HG03457 (cell line): Measurements from ENCODE around the gene NTRK2.

Experiments used
- ATAC-seq: cut with Tn5 transposase; IDR thresholded peaks from one replicate; pipeline ENCODE4 v1.9.1; 2021; ENCODE audit warnings: moderate number of reproducible peaks; ENCODE audit not compliant: unreplicated experiment

The NTRK2 gene

DNA sequence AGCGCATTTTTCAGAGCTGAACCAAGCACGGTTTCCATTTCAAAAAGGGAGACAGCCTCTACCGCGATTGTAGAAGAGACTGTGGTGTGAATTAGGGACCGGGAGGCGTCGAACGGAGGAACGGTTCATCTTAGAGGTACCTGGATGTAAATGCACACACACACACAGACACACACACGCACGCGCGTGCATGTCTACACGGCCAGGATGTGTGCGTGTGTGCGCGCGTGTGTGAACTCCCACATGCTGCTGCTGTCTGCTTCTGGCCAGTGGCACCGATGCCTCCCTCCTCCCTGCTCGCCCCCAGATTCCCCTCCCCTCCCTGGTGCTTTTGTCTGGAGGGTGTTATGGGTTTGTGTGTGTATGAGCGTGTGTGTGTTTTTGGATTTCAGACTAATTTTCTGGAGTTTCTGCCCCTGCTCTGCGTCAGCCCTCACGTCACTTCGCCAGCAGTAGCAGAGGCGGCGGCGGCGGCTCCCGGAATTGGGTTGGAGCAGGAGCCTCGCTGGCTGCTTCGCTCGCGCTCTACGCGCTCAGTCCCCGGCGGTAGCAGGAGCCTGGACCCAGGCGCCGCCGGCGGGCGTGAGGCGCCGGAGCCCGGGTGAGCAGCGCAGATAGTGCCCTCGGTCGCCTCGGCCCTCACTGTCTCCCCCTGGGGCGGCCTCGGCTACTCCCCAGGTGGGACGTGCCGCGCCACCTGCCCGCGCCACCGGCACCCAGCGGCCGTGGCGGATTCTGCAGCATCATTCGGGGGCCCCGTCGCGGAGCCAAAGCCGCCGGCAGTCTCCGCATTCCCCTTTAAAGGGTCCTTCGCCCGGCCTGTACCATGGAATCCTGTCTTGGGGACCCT, at the start of gene NTRK2:
NTRK2 (plus strand) TSS at position 442 of the 850 bp plus-strand sequence. CDS start 1,020 bp downstream, outside the sequence.
- ATAC-seq, result no peak

DNA sequence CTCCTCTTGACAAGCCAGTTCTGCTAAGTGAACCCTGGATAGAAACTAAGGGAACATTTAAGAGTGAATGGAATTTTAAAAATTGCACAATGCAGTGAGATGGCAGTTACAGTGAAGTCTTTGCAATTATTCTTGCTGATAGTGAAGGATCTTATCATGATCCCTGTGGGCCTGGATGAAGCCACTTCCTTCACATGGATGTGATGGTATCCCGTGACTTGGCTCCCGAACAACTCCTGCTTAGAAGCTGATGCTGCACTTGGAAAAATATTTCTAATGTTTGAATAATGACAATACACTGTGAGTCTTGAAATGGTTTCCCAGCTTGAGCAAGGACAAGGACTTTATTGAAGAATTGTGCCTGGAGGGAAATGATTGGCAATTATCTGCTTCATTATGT, 49.2 kb upstream of the NTRK2 start:
- no peak for ATAC-seq

DNA sequence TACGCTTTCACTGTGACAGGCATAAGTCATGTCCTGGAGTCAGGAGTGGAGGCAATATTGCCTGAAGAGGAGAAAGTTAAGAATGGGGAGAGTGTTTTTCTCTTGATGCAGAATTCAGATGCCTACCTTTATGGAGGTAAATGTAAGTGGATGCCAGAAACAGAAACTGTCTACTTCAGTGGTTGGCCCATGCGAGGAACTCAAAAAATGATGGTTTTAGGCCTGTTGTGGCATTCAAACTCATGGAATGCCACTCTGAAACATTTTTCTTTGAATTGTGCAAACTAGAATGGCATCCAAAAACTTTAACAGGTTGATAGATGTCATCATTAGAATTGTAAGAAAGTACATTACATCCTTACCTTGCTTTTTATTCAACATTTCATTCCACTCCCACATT, 47.7 kb upstream of the NTRK2 start:
- no peak for ATAC-seq

DNA sequence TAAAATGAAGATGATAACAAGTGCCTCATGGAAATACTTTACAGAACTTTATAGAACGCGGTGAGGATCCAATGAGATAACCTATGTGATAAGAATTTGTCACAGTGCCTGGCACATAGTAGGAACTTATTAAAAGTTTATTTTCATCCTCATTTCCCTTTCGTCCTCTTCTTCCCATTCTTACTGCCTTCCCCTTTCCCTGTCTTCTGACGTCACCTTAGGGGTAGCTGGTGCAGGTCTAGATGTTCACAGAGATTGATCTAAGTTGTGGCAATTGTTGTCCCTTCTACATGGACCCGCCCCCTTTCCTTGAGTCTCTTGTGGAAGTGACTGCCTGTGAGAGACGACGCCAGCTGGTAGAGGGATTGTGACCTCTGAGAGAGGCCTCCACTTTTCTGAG, 46.5 kb upstream of the NTRK2 start:
- no peak for ATAC-seq

DNA sequence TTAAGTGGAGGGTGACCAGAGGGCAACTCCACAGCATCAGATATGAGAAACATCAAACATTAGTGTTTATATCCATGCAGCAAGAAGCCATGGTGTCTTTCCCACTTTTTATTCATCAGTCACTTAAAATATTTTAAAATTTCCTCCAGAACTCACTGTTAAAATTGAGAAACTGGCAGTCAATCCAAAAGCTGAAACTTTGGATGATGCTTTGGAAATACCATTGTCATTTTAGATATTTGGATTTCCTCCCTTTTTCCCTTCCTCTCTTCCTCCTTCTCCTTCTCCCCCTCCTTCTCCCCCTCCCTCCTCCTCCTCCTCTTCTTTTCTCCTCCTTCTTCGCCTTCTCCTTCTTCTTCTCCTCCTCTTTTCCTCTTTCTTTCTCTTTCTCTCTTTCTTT, 33.1 kb upstream of the NTRK2 start:
- no peak for ATAC-seq

DNA sequence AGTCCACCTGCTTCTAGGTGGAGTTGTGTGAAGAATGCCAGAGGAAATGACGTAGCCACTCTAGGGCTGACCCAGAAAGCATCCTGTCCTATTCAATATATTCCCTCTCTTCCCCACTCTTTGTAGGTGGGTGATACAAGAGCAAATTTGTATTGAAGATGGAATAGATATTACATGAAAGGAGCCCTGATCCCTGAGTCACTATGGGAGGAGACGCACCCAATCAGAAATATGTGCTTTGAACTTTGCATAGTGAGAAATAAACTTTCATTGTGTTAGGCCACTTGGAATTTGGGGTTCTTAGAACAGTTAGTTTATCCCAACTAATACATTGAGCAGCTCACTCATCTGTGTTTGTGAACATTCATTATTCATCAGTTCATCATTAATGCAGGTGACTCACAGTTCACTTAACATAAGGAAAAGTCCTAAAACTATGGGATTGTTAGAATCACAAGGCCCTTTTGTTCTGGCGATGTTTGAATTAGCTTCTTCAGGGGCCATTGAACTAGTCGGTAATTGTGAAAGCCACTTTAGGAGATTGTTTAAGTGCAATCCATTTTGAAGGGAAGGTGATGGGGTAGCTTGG, 26.9 kb upstream of the NTRK2 start:
- no peak for ATAC-seq

DNA sequence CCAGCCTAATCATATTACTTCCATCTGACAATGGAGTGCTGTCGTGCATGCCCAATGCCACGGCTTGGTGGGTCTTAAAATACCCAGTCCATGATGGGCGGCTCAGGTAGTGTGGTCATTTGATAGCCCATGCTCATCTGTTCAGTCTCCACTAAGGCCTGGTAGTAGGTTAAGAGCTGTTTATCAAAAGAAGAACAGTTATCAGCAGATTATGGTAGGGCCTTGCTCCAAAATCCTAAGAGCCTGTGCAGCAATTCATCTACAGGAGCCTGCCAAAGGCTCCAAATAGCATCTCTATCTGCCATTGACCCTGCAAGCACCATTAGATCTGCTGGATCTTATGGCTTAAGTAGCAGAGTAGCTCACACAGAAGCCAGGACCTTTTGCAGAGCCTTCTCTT, 21.8 kb upstream of the NTRK2 start:
- ATAC-seq, result no peak

DNA sequence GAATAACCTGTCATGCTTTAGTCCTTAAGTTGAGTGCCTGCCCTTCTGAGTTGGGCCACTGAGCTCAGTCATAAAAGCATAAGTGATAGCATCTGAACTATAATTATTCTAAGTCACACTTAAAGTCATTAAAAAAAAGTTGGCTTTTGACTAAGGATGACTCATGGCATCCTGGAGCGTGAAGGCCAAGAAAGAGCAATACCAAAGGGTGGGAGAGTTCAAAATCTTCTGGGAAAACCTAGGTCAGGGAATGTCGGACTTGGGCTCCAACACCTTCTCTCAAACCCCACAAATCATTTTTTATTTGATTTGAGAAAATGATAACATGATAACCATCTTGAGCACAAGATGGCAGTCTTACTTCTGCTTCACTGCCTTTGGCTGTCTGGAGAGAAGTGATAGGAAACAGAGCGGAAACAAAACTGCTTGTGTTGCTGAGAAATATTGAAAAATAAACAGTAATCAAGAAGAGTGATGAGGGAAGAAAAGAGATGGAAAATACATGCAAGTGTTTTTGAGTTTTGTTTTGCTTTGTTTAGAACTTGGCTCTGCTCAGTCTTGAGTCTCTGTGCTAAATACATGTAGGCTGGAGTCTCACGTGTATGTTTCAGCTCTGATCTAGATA, 16.9 kb upstream of the NTRK2 start:
- ATAC-seq, result no peak

DNA sequence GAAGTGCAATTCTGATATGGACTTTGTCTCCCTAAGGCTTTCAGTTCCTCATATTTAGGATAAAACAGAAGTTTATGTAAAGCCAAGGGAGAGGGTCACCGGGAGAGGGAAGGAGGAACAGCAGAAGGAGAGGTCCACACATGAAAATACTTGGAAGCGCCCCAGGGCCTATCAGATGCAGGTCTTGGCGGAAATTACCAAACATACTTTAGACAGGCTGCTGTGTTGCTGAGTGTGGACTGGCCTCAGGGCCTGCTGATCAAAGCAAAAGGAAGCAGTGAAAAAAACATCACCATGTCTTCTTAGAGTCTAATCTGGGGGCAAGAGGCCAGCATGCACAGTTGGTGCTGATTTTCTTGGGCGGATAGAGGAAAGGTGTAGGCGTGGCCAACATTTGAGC, 14.1 kb upstream of the NTRK2 start:
- ATAC-seq, result no peak

DNA sequence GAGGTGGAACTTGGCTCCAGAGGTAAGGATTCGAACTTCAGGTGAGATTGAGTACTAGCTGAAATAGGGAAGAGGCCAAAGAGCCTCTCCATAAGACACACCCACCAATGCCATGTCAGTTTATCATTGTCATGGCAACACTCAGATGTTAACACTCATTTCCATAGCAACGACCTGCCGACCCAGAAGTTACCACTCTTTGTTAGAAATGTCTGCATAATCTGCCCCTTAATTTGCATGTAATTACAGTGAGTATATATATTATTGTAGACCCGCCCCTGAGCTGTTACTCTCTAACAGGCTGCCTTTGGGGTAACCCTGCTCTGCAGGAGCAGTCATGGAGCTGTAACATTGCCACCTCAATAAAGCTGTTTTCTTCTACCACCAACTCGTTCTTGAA, 10.2 kb upstream of the NTRK2 start:
- ATAC-seq, result no peak

DNA sequence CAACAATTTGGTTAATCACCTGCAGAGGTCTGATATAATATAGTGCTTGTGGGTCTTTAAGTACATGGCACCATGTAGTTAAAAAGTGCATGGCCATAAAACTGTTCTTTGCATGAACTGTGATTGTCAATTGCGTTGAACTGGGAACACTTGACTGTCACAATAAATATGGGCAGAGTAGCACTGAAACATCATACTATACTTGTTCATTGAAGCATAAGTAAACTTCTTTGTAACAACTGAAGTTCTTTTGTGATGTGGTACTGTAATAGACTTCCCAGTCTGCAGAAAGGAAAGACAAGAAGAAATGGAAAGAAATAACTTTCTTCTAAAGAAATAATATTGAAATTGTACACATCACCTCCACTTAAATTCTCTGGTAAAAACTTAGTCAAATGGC, 9.8 kb upstream of the NTRK2 start:
- ATAC-seq, result no peak

DNA sequence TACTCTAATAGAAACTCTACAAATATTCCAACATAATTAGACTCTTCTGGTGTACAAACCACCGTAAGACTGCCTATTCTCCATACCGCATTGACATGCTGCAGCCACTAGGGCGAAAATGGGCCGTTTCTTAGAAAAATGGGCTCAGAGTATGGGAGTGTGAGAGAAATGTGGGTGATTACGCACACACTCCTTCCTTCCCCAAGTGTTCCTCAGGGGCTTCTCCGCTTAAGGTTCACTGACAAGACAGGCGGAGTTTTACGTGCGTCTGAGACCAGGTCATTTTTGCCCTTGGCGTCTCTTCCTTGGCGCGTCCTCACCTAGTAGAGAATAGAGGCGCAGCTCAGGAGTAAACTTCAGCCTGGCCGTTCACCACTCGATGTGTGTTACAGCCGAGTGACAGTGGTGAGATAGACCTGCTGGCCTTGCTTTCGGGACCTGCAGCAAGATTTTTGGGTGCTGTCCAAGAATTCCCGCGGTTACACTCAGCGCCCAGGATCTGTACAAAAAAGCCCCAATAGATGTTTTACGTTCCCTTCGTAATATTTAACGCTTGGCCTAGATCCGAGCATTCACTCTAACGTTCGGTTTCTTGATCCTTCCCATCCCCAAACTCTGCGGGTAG, 1.8 kb upstream of the NTRK2 start:
- ATAC-seq, result no peak

DNA sequence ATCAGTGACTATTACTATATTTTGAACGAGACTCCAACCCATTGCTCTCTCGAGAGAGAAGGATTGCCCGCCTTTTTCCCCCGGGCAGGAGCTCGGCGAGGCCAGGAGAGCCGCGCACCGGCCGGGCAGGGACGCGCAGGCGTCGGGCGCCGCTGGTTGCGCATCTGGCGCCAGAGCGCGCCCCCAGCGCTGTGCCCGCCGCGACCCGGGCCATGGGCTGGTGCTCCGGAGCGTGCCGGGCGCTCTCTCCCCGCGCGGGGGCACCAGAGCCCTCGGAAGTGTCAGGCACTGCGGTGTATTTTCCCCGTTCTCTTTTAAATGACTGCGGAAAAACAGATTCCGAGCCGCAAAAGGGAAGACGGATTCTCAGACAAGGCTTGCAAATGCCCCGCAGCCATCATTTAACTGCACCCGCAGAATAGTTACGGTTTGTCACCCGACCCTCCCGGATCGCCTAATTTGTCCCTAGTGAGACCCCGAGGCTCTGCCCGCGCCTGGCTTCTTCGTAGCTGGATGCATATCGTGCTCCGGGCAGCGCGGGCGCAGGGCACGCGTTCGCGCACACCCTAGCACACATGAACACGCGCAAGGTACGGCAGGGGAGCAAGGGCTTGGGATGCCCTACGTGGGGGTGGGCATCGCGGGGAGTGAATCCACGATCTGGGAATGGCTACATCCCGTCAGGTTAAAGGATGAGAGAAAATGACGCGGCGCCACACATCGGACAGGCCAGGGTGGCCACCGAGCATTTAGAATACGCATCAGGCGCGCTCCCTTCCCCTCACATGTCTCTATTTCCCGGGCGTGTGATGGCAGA, 1.1 kb upstream of the NTRK2 start:
- peak; percentile 73 for ATAC-seq

DNA sequence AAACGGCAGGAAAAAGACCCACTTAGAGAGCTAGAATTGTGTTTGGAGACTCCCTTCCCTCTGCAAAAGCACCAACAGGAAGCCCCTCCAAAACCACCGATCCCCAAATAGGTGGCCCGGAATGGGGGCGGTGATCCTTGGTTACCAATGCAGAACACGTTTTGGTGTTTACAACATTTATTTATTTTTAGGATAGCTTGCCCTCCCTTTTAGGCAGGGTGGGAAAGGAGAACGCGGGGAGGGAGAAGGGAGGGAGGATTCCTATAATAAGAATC, 579 bp upstream of the NTRK2 start:
- no peak for ATAC-seq

DNA sequence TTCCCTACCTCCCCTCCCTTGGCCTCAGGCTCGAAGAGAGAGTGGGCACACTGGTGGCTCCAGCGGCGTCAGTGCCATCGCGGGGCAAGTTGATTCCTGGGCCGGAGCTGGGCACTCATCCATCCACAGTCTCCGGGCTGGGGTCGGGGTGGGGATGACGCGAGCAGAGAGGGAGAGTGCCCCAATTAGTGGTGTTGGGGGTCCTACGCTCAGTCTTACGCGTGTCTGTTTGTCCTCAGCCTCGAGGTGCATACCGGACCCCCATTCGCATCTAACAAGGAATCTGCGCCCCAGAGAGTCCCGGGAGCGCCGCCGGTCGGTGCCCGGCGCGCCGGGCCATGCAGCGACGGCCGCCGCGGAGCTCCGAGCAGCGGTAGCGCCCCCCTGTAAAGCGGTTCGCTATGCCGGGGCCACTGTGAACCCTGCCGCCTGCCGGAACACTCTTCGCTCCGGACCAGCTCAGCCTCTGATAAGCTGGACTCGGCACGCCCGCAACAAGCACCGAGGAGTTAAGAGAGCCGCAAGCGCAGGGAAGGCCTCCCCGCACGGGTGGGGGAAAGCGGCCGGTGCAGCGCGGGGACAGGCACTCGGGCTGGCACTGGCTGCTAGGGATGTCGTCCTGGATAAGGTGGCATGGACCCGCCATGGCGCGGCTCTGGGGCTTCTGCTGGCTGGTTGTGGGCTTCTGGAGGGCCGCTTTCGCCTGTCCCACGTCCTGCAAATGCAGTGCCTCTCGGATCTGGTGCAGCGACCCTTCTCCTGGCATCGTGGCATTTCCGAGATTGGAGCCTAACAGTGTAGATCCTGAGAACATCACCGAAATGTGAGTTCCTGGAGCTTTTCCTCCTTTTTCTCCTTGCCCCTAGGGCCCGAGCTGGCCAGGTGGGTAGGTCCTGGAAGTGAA, 861 bp downstream of the NTRK2 start:
- ATAC-seq, result no peak

DNA sequence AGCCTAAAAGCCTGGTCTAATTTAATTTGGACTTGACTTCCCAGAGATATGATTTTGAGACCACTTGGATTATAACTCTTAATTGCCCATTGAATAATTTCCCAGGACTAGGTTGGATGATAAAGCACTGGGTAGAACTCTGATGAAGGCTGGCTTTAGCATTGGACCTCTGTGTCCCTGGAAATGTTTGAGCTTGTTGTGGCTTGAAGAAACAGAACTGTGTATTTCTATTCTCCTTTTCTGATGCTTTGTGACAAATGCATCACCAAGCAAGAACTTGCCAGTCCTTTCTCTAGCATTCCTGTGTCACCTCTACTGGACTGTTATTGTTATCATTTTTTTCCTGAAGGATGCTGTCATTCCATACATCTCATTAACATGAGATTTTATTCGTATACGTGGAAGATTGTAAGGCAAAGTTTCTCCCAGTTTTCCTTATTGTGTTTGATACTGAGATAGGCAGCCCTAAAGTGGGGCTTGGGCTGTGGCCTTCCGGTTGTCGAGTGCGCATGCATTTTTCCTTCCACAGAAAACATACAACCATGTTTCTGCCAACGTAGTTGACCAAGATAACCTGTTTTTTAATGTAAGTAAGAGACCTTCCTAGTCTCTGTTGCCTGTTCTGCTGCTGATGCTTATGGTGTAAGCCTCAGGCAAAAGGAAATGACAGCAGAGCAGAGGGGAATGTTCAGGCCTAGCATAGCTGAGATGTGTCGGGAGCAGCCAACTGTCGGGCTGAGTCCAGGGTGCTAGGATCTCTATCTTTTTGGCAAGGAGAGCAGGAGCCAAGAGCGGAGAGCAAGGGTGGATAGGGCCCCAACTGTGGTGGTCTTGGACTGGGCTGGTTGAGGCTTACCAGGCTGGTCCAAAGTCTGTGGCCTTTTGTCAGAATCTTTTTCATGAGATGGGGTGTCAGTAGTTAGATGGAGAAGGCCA, 2.3 kb downstream of the NTRK2 start:
- ATAC-seq, result no peak

DNA sequence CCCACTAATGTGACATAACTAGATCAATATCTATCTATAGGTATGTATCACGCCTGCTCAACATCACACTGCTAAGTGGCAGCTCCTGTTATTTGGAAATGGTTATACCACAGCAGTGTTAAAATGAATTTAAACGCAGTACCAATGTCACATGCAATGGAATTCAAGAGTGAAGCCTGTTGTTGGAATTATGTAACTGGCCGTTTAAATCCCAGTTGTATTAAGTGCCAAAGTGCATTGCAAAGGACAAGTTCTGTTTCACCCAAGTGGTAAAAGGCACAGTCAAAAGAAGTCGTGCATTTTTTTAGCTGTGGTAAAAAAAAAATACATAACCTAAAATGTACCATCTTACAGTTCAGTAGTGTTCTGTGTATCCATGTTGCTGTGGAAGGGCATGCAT, 4.3 kb downstream of the NTRK2 start:
- ATAC-seq, result no peak

DNA sequence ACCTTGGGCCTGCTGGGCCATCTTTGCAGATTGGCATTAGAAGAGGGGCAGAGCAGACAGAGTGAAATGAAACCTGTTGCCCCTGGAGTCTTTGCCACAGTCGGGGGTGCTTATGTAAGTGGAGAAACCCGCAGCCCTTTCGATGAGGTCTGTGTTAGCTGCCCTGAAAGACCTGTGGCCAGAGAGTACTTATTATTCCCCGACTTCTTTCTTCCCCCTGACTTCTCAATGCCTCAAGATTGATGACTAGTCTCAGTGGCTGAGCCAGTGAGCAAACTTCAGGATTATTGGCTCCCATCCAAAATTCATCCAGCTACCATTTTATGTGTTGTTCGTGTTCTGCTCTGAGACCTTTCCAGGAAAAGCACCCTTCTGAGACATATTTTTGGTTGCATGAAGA, 7.6 kb downstream of the NTRK2 start:
- ATAC-seq, result no peak

DNA sequence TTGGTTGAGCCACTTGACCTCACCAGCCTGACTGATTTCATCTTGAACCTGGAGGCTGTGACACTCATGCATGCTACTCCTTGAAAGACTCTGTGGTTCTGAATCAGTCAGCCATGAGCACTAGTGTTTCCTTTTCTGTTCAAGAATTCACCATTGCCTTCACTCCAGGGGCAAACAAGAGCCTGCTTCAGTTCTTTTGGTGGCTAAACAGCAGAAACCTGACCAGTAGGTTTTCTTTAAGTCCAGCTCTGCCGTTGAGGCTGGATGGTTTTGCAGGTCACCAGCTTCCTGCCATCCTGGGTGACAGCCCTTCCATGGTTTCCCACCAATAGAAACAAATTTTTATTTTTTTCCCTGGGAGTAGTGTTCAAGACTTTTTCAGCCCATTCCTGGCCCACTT, 10.0 kb downstream of the NTRK2 start:
- ATAC-seq, result no peak
